GM20000 (cell line): ENCODE data around the gene DGKQ.
"Not testable (repeated sequence)": the region's sequence is repeated elsewhere in the genome, so short reads cannot be mapped to it uniquely, and the experiment has no call there.

Experiments used
- DNase-seq: peaks from one replicate; pipeline ENCODE4 v3.0.0; 2012; ENCODE audit warnings: low spot score
- CTCF ChIP-seq: IDR thresholded peaks from 2 replicates; pipeline ENCODE4 v1.5.1; 2012; ENCODE audit warnings: mild to moderate bottlenecking, control low read depth; ENCODE audit errors: extremely low read depth, missing control alignments

The DGKQ gene

GRCh38 chr4:1002131-1002630 is 28.8 kb upstream of the DGKQ start:
- DNase-seq, result no peak
- TF ChIP-seq CTCF, result no peak

- no peak for TF ChIP-seq CTCF
- DNase-seq, result no peak
These were observed 28.3 kb upstream of the DGKQ start for GRCh38 chr4:1001561-1002130.

- DNase-seq, result no peak
- TF ChIP-seq CTCF, result no peak
These were observed 27.4 kb upstream of the DGKQ start for GRCh38 chr4:1000686-1001260.

GRCh38 chr4:999882-1000425 is 26.6 kb upstream of the DGKQ start:
- DNase-seq, result no peak
- TF ChIP-seq CTCF, result no peak

- not testable (repeated sequence) for DNase-seq
These were observed 26.0 kb upstream of the DGKQ start for GRCh38 chr4:999240-999863.

- TF ChIP-seq CTCF, result no peak
- no peak for DNase-seq
These were observed 24.8 kb upstream of the DGKQ start for GRCh38 chr4:998096-998691.

GRCh38 chr4:997375-998071 is 24.2 kb upstream of the DGKQ start:
- TF ChIP-seq CTCF, result no peak
- DNase-seq, result no peak
